Gastroesophageal sphincter (tissue), 3 donors: ENCODE measurements around the gene LENG8.

Source experiments
- CTCF ChIP-seq, 4 experiments: fragments of 200-600 bp in 2 of 4; fragments of 450-650 bp in 2 of 4; sonication (generic) in 1 of 4; IDR thresholded peaks; one replicate each; pipeline ENCODE4 v1.5.1; 2017 to 2019; ENCODE audit warnings: antibody characterized with exemption in 4 of 4, mild to moderate bottlenecking in 2 of 4, moderate library complexity in 2 of 4
- POLR2AphosphoS5 ChIP-seq: sonication (generic); formaldehyde crosslinking; IDR thresholded peaks from one replicate; pipeline ENCODE4 v1.6.1; 2017; ENCODE audit warnings: antibody characterized with exemption

DNA sequence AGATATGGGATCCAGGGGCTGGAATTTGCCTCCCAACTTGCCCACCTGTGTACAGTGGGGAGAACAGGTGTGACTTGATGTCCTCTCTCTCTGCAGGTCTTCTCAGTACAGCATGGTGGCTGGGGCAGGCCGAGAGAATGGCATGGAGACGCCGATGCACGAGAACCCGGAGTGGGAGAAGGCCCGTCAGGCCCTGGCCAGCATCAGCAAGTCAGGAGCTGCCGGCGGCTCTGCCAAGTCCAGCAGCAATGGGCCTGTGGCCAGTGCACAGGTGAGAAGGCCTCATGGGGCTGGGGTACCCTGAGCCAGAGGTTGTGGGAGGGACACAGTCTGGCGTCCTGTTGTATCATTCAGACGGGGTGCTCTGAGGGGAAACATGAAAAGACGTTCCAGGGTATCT is 3.0 kb downstream of the LENG8 start:
- TF ChIP-seq POLR2AphosphoS5 (no peak), CTCF (IDR thresholded peaks at IDR 0.05) (no peak)
